Activated T-helper 1 cell treated with anti-CD3 and anti-CD28 coated beads, Interleukin-2, amount 50 U/mL, for 16 hours (primary cell): Measurements from ENCODE around the gene TAS2R5.
"Not testable (repeated sequence)": the region's sequence is repeated elsewhere in the genome, so short reads cannot be mapped to it uniquely, and the experiment has no call there.

Source experiments
- DNase-seq, 2 donors: peaks; one replicate each; pipeline ENCODE4 v3.0.0-alpha.2; 2020; ENCODE audit warnings: low read depth in 1 of 2, low spot score in 1 of 2

The TAS2R5 gene, protein sequence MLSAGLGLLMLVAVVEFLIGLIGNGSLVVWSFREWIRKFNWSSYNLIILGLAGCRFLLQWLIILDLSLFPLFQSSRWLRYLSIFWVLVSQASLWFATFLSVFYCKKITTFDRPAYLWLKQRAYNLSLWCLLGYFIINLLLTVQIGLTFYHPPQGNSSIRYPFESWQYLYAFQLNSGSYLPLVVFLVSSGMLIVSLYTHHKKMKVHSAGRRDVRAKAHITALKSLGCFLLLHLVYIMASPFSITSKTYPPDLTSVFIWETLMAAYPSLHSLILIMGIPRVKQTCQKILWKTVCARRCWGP

DNA sequence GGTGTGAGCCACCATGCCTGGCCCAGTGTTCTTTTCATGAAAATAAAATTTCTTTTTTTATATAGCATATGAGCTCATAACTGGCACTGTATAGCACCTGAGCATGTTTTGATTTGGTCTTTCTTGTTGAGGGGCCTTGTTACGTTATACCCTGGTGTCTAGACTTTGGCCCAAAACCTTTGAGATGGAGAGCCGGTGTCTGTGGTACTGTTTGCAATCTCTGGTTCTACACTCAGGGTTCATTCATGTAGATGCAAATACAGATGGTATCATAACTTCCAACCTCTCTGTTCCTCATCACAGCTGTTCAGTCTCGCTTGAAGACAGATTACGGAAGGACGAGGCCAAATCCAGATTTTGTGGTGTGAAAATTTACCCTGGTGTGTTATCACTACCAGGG is at the start of gene TAS2R5:
TAS2R5 (plus strand) TSS at position 301 of the 400 bp plus-strand sequence. CDS start 145 bp downstream, outside the sequence.
- no peak for DNase-seq

DNA sequence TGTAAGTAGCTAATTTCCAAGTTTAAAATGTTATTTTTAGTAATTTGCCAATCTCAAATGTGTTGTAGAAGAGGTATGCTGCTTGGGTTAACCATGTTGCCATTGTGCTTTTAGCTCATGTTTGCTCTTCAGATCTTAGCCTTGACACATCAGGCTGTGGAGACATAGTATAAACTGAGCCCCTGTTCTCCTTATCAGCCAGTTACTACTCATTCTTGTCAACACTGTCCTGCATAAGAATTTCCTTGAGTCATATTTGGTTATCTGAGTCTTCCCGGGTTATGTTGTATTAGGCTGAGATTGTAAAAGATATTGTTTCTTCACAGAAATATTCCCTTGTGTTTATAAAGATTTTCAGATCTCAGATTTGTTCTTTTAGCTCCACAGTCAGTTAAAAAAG is 47.8 kb upstream of the TAS2R5 start:
- DNase-seq: no peak

DNA sequence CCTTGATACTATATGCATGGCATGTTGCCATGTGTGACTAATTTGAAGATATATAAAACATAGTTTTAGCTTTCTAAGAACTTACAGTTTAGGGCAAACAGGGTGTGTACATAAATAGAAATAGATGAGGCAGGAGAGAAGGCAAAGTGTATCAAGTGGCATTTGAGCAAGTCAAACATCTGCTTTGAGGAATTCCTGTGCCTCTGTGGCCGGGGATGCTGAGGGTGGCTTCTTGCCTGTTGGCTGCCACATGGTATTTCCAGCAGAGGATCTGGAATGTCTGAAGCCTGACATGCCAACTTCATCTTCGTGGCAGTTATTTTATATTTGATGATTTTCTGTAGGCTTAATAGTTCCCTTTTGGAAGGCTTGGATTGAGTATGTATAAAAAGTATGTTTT is 45.9 kb upstream of the TAS2R5 start:
- no peak for DNase-seq

DNA sequence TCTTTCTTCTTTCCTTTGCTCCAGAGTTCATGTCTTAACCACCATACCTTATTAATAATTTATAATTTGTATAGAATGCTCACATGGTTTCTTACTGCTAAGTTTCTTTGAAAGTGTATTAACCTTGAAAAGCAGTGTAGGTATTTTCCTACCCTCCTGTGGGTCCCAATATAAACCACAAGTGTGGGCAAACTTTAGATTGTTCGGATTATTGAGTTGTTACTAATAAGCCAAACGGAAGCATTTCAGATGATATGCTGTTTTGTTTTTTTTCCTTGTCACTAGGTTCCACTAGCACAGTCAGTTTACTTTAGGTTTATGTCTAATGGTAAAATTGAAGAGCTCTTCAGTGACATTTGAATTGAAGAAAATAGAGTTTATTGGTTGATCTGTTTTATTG is 41.6 kb upstream of the TAS2R5 start:
- DNase-seq: no peak

DNA sequence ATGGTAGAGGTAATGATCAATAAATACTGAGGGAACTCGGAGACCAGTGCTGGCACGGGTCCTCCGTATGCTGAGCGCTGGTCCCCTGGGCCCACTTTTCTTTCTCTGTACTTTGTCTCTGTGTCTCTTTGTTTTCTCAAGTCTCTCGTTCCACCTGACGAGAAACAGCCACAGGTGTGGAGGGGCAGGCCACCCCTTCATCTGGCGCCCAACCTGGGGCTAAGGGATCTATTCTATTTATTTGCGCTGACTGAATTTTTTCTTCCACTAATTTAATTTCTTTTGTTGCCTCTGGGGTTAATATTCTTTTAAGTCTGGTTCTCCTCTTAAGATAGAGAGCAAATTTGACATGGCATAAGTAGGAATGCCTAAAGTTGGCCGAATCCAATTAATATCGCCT is 38.1 kb upstream of the TAS2R5 start:
- DNase-seq: not testable (repeated sequence)

DNA sequence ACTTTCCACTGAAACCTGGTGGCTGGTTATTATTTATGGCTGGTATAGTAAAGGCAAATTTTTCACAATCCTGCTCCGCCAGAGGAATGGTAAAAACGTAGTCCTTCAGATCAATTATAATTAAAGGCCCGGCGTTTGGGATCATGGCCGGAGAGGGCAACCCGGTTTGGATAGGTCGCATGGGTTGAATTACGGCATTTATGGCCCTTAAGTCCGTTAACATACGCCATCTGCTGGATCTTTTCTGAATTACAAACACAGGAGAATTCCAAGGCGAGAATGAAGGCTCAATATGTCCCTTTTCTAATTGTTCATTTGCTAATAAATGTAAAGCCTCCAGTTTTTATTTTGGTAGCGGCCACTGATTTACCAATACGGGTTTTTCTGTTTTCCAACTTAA is 37.4 kb upstream of the TAS2R5 start:
- DNase-seq: no peak

DNA sequence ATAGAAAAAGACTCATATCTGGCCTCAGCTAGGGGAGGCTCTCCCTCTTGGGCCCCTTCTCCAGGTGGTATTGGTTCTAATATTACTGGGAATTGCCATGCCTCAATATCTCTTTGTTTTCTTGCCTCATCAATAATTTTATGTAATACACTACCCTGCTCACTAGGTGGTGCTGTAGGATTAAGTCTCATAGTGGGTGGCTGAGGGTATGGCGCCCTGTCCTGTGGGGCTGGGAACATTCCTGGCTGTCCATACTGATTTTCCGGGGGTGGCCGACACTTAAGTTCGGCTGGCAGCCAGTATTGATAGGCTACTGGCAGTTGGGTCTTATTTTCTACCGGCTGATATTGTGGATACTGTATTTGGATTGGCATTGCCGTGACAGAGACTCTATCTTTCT is 35.1 kb upstream of the TAS2R5 start:
- DNase-seq: no peak

DNA sequence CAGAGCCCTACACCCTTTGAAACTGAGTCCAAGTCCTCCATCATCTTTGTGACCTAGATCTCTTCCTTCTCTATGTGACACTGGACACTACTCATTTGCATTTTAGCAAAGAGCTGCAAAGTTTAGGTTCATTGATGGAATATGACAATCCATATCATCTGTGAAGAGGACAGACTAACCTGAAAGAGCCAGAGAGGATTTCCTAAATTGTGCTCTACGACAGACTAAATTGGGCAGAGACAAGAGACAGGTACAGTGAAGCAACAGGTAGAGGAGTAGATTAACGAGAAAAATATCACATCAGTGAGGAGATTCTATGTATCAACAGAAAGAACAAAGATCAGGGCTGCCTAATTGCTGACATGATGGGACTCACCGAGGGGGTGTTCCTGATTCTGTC is 26.2 kb upstream of the TAS2R5 start, which contains the start of gene TAS2R3:
TAS2R3 (plus strand) TSS at position 301 of the 400 bp plus-strand sequence; CDS start at position 363, 62 bp downstream.
- no peak for DNase-seq

DNA sequence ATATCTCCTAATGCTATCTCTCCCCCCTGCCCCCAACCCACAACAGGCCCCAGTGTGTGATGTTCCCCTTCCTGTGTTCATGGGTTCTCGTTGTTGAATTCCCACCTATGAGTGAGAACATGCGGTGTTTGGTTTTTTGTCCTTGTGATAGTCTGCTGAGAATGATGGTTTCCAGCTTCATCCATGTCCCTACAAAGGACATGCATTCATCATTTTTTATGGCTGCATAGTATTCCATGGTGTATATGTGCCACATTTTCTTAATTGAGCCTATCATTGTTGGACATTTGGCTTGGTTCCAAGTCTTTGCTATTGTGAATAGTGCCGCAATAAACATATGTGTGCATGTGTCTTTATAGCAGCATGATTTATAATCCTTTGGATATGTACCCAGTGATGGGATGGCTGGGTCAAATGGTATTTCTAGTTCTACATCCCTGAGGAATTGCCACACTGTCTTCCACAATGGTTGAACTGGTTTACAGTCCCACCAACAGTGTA is 19.9 kb upstream of the TAS2R5 start:
- not testable (repeated sequence) for DNase-seq

DNA sequence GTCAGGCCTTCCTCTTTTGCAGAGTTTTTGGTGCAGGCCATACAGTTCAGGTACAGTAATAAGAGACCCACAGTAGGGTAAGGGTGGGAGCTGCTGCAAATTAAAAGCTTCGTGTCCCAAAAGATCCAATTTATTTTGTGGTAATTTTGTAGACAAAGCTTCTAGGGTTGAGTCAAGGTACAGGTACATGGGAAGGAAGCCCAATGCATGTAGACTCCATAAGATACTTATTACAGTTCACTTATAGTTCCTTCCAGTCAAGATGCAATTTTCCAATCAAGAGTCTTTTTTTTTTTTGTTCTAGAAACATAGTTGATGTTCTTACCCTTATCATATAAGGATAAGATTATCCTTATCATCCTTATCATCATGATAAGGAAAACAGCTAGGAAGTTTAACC is 13.6 kb upstream of the TAS2R5 start, which contains the start of gene TAS2R4:
TAS2R4 (plus strand) TSS at position 301 of the 400 bp plus-strand sequence. CDS start 1,815 bp downstream, outside the sequence.
- no peak for DNase-seq

DNA sequence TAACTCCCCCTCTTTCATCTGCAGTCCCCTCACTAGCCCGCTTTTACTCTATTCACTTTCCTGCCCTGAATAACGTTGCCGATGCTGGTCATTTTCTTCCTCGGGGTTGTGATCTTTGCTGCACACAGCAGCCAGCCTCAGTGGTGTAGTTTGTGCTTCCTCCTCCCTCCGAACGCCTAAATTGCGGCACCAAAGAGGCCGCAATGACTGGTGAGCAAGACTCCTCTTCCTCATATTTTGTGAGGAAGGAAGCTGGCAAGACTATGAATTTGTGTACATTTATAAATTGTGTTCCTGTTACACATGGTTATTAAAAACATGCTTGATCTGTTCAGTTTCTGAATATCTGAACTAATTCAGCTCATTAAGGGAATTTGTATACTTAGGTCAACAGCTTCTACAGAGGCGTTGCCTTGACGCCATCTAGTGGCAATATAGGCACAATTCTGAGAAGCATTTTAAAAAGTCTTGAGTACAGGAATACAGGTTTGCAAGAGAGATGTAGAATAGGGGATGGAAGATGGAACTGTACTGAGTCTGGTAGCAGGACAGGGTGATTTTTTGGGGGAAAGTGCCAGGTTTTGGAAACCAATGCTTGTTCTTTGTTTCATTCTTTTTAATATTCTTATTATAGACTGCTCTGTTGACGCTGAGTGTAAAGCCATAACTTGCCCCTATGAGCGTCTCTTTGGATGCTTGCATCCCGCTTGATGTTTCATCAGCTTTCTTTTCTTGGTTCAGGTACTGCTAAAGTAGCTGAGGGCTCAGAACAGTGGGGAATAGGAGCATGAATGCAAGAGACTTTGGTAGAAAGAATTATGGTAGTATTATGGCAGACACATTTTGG is 4.1 kb upstream of the TAS2R5 start:
- DNase-seq: no peak

DNA sequence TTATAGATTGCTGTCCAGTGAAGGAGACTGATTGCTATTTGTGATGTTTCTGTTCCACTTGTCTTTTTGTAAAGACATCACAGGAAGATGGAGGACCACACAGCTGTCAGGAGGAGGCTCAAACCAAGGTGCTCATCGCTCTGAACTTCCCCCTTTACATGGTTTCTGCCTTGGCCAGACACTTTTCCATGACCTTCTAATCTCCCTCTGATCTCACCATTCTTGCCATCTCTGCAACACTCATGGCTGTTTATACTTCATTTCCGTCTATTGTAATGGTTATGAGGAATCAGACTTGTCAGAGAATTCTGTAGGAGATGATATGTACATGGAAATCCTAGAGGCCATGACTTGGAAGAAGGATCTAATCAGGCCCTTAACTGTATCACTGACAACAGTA is 1.7 kb upstream of the TAS2R5 start:
- DNase-seq: no peak

DNA sequence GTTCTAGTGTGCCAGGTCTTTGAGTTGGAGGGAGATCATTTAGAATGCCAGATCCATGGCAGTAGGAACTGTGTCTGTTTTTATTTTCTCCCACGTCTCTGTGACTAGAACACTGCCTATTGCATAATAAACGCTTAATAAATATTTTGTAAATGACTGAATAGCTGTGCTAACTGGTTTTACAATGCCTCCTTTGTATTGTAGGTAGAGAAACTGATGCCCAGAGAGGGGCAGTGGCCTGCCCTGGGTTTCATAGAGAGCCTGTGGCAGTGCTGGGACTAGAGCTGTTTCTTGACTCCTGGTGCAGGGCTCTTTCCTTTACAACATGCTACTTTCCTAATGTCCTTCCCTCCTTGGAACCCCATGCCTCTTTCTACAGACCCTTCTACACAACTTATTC is 2.5 kb downstream of the TAS2R5 start:
- DNase-seq: no peak

DNA sequence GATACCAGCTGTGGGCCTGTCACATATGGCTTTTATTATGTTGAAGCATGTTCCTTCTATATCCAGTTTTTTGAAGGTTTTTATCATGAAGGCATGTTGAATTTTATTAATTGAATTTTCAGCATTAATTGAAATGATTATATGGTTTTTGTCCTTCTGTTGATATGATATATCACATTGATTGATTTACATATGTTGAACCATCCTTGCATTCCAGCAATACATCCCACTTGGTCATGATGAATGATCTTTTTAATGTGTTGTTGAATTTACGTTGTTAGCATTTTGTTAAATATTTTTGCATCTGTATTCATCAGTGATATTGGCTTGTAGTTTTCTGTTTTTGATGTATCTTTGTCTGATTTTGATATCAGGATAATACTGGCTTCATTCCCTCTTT is 30.1 kb downstream of the TAS2R5 start:
- DNase-seq: no peak

DNA sequence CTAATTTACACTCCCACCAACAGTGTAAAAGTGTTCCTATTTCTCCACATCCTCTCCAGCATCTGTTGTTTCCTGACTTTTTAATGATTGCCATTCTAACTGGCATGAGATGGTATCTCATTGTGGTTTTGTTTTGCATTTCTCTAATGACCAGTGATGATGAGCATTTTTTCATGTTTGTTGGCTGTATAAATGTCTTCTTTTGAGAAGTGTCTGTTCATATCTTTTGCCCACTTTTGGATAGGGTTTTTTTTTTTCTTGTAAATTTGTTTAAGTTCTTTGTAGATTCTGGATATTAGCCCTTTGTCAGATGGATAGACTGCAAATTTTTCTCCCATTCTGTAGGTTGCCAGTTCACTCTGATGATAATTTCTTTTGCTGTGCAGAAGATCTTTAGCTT is 32.4 kb downstream of the TAS2R5 start:
- DNase-seq: not testable (repeated sequence)

DNA sequence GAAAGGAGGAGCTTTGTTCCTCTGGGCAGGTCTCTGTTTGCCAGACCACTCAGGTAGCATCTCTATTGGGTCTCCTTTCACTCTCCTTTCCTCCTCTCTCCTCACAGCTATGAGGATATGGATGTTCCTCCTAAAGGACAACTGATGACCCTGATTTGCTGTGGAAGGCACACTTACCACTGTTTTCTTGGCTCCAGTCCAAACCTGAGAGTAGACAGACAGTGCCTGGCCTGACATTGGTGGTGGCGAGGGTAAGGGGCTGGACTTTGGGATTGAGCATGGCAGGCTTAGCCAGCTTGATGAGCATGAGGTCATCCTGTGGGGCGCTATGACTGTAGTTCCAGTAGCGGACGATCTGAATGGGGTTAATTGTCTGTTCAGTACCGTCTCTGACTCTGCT is 47.7 kb downstream of the TAS2R5 start:
- DNase-seq: no peak

DNA sequence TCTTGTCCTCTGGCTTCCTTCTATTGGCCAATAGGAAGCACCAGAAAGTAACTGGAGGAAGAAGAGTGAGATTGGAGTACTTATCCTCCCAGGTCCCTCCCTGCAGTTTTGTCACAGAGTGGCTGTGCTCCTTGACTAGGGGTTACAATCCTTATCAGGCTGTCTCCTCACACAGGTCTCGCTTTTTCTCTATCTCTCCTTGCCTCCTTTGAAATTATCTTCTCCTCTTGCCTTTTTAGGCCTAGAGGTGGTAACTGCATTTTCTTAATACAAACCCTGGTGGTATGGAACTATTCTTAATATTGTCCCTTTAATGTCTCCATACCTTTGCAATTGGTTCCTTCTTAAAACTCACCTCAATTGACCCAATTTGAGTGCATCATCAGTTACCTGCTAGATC is 48.6 kb downstream of the TAS2R5 start:
- no peak for DNase-seq

DNA sequence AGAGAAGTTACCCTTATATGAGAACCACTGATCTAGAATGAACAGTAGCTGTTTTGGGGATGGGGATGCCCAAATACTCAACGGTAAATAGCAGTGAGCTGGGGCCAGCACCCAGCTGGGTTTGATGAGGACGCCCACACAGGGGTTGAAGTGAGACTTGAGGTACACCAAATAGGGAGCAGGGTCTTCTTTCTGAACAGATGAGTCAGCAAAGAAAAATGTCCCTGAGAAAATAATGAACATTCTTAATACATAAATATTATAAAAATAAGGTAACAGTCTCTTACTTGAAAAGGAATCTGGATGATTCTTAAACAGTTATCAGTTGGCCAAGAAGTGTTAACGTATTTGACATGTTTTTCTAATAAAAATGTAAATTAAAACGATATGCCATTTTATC is 49.2 kb downstream of the TAS2R5 start:
- no peak for DNase-seq

DNA sequence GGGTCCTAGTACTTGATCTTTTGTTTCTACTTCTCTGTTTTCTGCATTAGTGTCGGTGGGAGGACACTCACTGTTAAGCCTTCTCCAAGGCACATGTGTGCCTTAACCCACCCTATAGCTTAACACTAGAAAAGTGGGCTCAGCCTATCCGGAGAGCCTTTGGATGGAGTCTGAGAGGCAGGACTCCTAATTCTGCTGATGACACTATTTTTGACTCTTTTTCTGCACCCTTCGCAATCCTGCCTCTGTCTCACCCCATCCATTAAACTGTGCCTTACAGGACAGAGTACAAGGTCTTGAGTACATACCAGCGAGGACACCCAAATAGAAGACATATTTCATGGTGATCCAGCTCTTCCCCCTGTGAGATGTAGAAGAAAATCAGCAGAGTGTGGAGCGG is 50.7 kb downstream of the TAS2R5 start:
- DNase-seq: no peak
